GM12878 (cell line): ENCODE measurements around the gene SRGAP1. TPM values are rescaled to one million over a fixed set of nuclear protein-coding genes. Genes with fewer than 3 reads are reported as not detected.

Experiments
- CBX3 ChIP-seq: fragments of 200-600 bp; sonication (generic); IDR thresholded peaks from 2 replicates; pipeline ENCODE4 v1.6.1; 2016; ENCODE audit warnings: low read depth, borderline replicate concordance
- E2F8 ChIP-seq: fragments of 450-650 bp; IDR thresholded peaks from 2 replicates; pipeline ENCODE4 v1.6.1; 2018; ENCODE audit warnings: mild to moderate bottlenecking, low read depth, moderate library complexity; ENCODE audit not compliant: partially characterized antibody
- PBX3 ChIP-seq: IDR thresholded peaks from 2 replicates; pipeline ENCODE4 v1.6.1; 2011; ENCODE audit warnings: mild to moderate bottlenecking, low read depth, low read length, moderate library complexity; ENCODE audit not compliant: insufficient replicate concordance
- SRF ChIP-seq, 2 experiments: IDR thresholded peaks; 2 replicates each; pipeline ENCODE4 v1.6.1; 2011; ENCODE audit warnings: low read depth in 2 of 2, low read length in 2 of 2, mild to moderate bottlenecking in 1 of 2, moderate library complexity in 1 of 2
- TCF12 ChIP-seq: IDR thresholded peaks from 2 replicates; pipeline ENCODE4 v1.6.1; 2011; ENCODE audit warnings: low read depth, mild to moderate bottlenecking, low read length
- YBX1 ChIP-seq: fragments of 450-650 bp; IDR thresholded peaks from 2 replicates; pipeline ENCODE4 v1.6.1; 2016; ENCODE audit warnings: antibody characterized with exemption
- ZNF24 ChIP-seq: fragments of 450-650 bp; IDR thresholded peaks from 2 replicates; pipeline ENCODE4 v1.6.1; 2017; ENCODE audit warnings: antibody characterized with exemption, mild to moderate bottlenecking
- ZNF592 ChIP-seq: fragments of 450-650 bp; IDR thresholded peaks from 2 replicates; pipeline ENCODE4 v1.6.1; 2017; ENCODE audit warnings: mild to moderate bottlenecking, moderate library complexity
- polyA plus RNA-seq, 11 experiments: library from polyadenylated mRNA; depleted of rRNA in 4 of 11; unstranded in 6 of 11; stranded (reverse) in 5 of 11; fragments of >200 nt; fragmentation: Nextera tagmentation in 4 of 11; fragmentation: Illumina TruSeq in 1 of 11; extraction: Ambion mirVana in 4 of 11; extraction: Trizol in 1 of 11; gene quantifications; 1 replicate in 1 of 11; 2 replicates in 10 of 11; pipeline versions ENCODE4 v1.2.1 to v1.2.3, GENCODE V29; 2011 to 2016; ENCODE audit warnings: inconsistent platforms in 2 of 11, missing spikeins in 2 of 11, low read depth in 1 of 11
- total RNA-seq, 4 experiments: library from RNA; depleted of rRNA in 3 of 4; stranded (reverse); fragments of >200 nt in 3 of 4; fragmentation: Illumina TruSeq in 1 of 4; extraction: Trizol in 1 of 4; gene quantifications; 2 replicates each; pipeline versions ENCODE4 v1.2.1 to v1.2.3, GENCODE V29; 2013 to 2021

The SRGAP1 gene
- total and polyA plus RNA-seq, 10 of the 15 experiments (the other 5 are each of a cell fraction or from before 2014, with no cell fraction given) = 0.16 to 0.85 (median 0.46) TPM

- TF ChIP-seq TCF12 (no peak), YBX1 (no peak), SRF (IDR thresholded peaks at IDR 0.05; ENCODE audit: low read depth in 2 of 2, low read length in 2 of 2) (no peak), PBX3 (no peak), ZNF592 (no peak), ZNF24 (no peak), E2F8 (no peak), CBX3 (no peak)
Observed at GRCh38 chr12:63917864-63918799, 73.6 kb downstream of the SRGAP1 start (continued).
